Activated CD4-positive, alpha-beta T cell treated with anti-CD3 and anti-CD28 coated beads, Interleukin-10, Interleukin-2, amounts not matched to agents 100 ng/mL and 50 ng/mL, durations not matched to agents 16 hours and 8 hours (primary cell): Measurements from ENCODE around the gene IL22RA1.

ENCODE experiments used
- DNase-seq: peaks from one replicate; pipeline ENCODE4 v3.0.0-alpha.2; 2020

IL22RA1 gene

DNA sequence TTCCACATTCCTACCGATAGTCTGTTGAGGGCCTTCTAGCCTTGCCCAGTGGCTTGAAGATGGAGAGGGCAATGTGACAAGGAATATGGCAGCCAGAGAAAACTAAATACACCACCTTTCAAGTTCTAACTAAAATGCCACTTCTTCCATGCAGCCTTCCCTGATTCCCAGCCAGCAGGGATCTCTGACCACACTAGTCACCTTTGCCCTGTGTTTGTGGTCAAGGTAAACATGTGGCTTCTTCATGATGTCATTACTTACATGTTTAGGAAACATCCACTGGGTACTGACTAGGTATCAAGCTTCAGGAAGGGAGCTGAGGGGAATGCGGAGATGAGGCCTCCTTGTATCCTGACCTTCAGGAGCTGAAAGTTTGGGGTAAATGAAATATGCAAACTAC is 22.6 kb upstream of the IL22RA1 start:
- DNase-seq = no peak

GRCh38 chr1:24164004-24164403 is 21.1 kb upstream of the IL22RA1 start:
- DNase-seq = no peak

GRCh38 chr1:24162201-24162600 is 19.3 kb upstream of the IL22RA1 start:
- no peak for DNase-seq

DNA sequence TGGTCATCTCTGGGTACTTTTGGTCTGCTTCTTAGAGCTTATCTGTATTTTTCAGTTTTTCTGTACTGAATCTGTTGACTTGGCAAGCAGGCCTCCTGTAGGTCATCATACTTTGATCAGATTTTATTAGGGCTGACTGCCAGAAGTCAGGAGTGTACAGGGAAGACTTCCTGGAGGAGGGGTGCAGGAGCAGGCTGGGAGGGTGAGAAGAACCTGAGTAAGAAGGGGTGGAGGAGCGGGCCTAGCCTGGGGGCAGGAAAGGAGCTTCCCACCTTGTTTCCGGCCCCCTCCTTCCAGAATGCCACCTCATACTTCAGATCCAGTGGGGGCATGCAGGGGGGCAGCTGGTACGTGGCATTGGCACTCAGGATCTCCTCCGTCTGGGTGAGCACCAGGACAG is 18.3 kb upstream of the IL22RA1 start:
- no peak for DNase-seq

DNA sequence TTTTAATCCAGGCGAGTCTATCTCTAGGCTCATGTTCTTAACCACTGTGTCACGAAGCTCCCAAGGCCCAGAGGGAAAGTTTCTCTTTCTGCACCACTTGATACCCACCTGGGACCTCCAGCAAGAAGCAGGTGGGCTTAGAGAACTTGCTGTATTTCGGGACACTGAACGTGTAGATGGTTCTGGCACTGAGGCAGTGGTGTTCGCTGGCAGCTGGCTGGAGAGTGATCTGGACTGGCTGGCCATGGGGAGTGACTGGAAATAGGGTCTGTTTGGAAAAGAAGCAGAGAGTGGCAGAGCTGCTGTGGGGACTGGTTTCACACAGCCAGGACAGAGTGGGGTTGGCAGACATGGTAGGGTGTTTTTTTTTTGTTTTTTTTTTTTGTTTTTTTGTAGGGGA is 16.4 kb upstream of the IL22RA1 start:
- DNase-seq = no peak

DNA sequence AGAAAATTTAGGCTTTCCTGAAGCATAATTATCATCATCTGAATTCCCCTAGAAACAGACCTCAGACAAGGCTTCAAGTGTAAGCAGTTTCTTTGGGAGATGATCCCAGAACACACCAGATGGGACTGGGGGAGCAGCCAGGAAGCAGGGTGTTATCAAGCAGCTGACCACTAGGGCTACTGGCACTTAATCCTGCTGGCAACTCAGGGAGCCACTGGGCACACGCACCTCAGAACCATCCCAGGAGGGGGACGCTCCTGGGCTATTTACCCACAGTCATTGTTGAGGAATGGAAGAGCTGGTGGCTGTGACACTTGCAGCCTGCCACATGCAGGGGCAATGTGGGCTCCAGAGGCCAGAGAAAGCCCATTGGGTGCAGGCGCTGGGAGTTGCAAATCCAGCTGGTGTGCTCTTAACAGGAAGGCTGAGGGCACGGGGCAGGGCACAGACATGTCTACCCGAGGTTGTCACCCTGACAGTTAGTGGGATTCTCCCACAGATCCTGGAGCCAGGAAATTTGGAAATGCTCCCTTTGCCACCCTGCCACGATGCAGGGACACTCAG is 15.1 kb upstream of the IL22RA1 start:
- DNase-seq = no peak

- DNase-seq = no peak
Measured at GRCh38 chr1:24156542-24157260, 13.8 kb upstream of the IL22RA1 start.

DNA sequence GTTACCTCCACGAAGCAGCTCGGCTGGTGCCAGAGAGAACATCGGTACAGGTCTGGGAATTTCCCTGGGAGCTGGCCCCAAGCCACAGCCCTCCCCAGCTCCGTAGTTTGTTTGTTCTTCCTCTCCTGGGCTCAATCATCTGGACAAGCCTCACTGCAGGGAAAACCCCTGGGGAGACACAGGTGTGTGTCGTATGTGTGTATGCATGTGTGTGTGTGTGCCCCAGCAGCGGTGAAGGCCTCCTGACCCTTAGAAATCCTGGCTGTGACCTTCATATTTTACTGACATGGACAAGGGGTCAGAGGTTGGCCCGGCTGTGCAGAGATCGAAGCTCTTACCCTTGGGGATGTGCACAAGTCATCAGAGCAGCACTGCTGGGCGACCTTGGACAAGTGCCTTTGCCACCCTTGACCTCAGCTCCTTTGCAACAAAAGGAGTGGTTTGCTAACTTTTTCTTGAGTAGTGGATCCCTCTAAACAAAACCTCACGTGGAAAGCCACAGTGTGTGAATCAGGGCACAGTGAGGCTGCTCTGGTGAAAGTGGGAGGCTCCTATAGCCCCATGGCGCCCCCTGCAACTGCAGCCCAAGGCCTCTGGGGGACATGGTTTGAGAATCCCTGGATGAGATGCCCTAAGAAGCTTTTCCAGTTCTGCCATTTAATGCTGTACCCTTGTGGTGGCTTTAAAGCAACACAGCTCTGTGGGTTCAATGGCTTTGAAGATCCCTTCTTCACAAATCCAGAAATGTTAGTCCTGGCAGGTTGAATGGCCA is 12.3 kb upstream of the IL22RA1 start:
- DNase-seq = no peak

DNA sequence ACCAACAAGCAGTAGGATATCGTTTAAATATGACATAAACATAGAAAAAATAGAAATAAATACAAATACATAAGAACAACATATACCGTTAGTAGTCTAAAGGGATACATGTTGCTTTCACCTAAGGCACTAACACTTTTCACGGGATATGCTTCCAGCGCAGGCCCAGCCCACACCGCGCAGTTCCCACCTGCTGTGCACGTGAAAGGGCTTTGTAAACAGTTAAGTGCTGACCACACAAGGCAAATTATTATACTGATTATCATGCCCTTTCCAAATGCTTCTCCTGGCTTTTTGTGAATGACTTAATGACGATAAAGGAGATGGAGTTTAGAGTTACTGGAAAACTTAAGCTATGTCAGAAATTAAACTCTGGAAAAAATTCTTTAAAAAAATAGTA is 11.3 kb upstream of the IL22RA1 start:
- no peak for DNase-seq

- DNase-seq = no peak
Measured at GRCh38 chr1:24152631-24153494, 9.9 kb upstream of the IL22RA1 start.

GRCh38 chr1:24151175-24151533 is 8.2 kb upstream of the IL22RA1 start:
- no peak for DNase-seq

- DNase-seq = peak; percentile 87
Measured at GRCh38 chr1:24150234-24151174, 7.6 kb upstream of the IL22RA1 start.

- peak; percentile 48 for DNase-seq
Measured at GRCh38 chr1:24149866-24150233, 6.9 kb upstream of the IL22RA1 start.

DNA sequence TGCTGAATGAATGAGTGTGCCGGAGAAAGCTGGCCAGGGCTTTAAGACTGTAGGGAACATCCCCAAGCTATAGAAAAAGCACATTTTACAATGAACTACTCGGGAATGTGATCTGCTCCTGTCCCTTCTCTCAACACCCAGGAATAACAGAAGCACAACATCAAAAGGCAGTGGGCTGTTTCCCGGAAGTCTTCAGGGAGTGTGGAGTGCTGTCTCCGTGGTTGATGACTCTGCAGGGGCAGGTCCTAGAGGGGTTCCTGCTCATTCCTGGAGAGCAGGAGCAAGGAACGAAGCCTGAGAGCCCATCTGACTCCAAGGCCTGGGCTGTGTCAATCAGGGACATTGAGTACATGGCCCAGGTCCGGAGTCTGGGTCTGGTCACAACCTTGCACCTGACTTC is 4.9 kb upstream of the IL22RA1 start:
- no peak for DNase-seq

DNA sequence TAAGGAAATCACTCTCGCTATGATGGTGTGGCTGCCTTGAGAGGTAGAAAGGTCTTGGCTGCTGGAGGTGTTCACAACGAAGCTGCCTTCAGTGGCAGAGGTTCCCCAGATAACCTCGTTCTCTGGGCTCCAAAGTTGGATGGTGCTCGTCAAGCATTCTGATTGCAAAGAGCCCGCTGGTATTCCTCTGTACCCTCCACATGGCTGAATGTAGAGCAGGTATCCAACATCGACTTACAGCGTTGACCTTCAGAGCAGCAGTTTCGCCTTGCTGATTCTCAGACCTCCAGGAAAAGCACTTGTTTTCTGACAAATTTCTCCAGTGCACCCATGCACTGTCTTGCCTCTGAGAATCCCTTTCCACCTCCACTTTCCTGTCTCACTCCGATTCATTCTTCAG is 4.3 kb upstream of the IL22RA1 start:
- no peak for DNase-seq

- no peak for DNase-seq
Measured at GRCh38 chr1:24141311-24141997, 1.5 kb downstream of the IL22RA1 start.

GRCh38 chr1:24140741-24141181 is 2.2 kb downstream of the IL22RA1 start:
- no peak for DNase-seq

- no peak for DNase-seq
Measured at GRCh38 chr1:24139841-24140425, 3.0 kb downstream of the IL22RA1 start.

DNA sequence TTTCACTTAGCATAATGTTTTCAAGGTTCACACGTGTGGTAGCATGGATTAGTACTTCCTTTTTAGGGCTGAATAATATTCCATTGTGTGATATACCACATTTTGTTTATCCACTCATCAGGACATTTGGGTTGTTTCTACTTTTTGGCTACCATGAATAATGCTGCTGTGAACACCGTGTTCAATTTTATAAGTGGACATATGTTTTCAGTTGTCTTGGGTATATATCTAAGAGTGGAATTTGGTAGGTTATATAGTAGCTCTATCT is 3.8 kb downstream of the IL22RA1 start:
- DNase-seq = no peak

- DNase-seq = no peak
Measured at GRCh38 chr1:24138476-24139221, 4.3 kb downstream of the IL22RA1 start.
